HG02798 (cell line): Measurements from ENCODE around the gene MOK.
"Not testable (repeated sequence)": the region's sequence is repeated elsewhere in the genome, so short reads cannot be mapped to it uniquely, and the experiment has no call there.

Experiments used
- ATAC-seq: cut with Tn5 transposase; IDR thresholded peaks from one replicate; pipeline ENCODE4 v1.9.1; 2021; ENCODE audit warnings: mild to moderate bottlenecking; ENCODE audit not compliant: unreplicated experiment, poor library complexity

MOK gene

GRCh38 chr14:102251161-102251560 lies 53.8 kb downstream of the MOK start:
- ATAC-seq, result no peak

- no peak for ATAC-seq
These were observed 54.3 kb downstream of the MOK start for GRCh38 chr14:102250636-102251035.

DNA sequence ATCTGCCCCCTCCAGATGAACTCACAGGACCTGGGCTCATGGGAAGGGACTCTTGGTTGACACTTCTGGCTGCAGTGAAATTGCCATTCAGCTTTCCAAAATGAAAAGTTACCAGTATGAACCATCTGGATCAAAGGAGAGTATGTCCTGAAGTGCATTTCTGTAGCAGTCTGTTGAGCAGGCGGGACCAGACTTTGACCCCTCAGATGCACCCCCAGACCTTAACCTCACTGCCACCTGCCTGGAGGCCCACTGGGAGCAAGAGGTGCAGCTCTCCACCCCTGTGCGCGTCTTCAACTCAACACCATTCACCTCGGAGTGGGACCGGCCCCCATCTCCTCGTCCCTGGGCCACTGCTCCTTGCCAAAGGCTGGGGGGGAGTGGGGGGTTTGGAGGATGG lies 55.0 kb downstream of the MOK start:
- no peak for ATAC-seq

- ATAC-seq, result no peak
These were observed 55.9 kb downstream of the MOK start for GRCh38 chr14:102249041-102249440.

DNA sequence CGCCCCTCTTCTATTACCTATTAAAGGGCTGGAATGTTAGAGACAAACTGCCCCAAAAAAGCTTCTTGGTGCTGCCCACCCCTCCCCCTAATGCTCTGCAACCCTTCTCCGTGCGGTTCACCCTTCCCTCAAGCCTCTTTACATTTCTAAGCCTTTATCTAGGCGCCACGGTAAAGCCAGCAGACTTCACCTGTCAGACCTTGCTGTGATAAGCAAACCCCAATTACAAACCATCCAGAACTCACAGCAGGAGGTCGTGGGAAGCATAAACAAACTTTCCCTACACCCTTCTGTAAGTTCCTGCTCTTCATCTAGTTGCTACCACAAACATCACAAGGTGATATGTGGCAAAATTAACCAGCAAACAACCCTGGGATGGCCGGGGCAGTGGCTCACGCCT lies 56.8 kb downstream of the MOK start:
- no peak for ATAC-seq

DNA sequence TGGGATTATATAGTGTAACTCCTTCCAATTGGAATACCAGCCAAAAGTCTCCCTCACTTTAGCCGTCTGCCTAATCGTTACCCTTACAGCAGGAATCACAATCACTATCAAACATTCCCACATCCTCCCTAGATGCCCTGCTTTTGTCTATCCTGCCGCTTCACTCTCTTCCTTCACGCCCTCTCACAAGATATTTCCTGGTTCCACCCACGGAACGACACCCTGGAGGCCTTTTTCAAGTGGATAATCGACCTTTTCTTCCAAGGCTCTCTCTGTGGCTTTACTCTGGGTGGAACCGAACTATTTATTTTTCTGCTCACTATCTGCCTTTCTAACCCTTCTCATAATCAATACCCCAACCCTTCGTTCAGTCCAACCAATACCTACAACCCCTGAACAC lies 58.9 kb downstream of the MOK start:
- ATAC-seq, result no peak

GRCh38 chr14:102243795-102244194 lies 61.2 kb downstream of the MOK start:
- not testable (repeated sequence) for ATAC-seq

DNA sequence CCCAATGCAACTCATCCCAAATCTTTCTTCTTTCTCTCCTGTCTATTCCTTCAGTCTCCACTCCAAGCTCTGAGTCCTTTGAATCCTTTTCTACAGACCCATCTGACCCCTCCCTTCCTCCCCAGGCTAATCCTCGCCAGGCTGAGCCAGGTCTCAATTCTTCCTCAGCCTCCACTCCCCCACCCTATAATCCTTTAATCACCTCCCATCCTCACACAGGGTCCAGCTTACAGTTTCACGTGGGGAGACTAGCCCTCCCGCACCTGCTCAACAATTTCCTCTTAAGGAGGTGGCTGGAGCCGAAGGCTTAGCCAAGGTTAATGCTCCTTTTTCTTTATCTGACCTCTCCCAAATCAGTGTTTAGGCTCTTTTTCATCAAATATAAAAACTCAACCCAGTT lies 63.8 kb downstream of the MOK start:
- no peak for ATAC-seq

GRCh38 chr14:102240481-102240880 lies 64.5 kb downstream of the MOK start:
- ATAC-seq, result not testable (repeated sequence)

DNA sequence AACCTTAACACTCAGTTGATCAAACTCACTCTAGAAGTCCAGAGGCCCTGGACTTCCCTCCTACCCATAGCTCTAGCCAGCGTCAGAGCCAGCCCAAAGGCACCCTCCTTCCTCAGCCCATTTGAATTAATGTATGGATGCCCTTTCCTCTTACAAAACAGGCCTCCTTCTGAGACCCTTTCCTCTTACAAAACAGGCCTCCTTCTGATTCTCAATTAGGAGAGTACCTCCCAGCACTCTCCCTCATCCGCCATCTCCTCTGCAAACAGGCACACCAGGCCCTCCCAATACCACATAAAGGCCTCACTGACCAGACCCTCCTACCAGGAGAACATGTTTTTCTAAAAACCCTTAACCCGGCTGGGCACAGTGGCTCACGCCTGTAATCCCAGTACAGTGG lies 65.7 kb downstream of the MOK start:
- ATAC-seq, result no peak

- no peak for ATAC-seq
These were observed 66.2 kb downstream of the MOK start for GRCh38 chr14:102238766-102239165.

DNA sequence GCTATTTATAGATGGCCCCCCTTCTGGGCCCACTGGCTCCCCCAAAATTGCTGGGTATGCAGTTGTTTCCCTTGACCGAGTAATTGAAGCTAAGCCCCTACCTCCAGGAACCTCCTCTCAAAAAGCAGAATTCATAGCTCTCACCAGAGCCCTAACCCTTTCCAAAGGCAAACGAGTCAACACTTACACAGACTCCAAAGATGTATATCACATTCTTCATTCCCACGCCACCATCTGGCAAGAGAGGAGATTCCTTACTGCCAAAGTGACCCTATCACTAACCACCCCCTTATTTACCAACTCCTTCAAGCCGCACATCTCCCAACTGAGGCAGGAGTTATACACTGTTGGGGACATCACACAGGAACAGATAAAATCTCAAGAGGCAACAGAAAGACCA lies 66.8 kb downstream of the MOK start:
- no peak for ATAC-seq

GRCh38 chr14:102236026-102236425 lies 68.9 kb downstream of the MOK start:
- ATAC-seq, result no peak

DNA sequence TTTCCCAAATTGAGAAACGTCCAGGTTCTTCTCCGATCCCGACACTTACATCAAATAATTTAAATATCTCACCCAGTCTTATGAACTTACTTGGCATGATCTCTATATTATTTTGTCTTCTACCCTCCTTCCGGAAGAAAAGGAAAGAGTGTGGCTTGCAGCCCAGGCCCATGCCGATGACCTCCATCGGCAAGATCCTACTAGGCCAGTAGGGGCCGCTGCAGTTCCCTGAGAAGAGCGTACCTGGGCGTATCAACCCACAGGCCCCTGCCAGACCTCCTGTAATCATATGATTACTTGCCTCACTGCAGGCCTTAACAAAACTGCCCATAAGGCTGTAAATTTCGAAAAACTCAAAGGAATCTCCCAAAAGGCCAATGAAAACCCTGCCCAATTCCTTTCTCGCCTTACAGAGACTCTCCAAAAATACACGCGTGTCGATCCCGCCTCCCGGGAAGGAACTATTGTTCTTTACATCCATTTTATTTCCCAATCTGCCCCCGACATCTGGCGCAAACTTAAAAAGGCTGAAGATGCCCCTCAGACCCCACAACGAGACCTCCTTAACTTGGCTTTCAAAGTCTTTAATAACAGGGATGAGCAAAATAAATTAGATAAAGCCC lies 69.6 kb downstream of the MOK start:
- no peak for ATAC-seq

GRCh38 chr14:102234331-102235264 lies 70.4 kb downstream of the MOK start:
- ATAC-seq, result no peak

GRCh38 chr14:102233081-102233480 lies 71.9 kb downstream of the MOK start:
- ATAC-seq, result no peak

GRCh38 chr14:102232348-102232625 lies 72.7 kb downstream of the MOK start:
- ATAC-seq, result no peak

DNA sequence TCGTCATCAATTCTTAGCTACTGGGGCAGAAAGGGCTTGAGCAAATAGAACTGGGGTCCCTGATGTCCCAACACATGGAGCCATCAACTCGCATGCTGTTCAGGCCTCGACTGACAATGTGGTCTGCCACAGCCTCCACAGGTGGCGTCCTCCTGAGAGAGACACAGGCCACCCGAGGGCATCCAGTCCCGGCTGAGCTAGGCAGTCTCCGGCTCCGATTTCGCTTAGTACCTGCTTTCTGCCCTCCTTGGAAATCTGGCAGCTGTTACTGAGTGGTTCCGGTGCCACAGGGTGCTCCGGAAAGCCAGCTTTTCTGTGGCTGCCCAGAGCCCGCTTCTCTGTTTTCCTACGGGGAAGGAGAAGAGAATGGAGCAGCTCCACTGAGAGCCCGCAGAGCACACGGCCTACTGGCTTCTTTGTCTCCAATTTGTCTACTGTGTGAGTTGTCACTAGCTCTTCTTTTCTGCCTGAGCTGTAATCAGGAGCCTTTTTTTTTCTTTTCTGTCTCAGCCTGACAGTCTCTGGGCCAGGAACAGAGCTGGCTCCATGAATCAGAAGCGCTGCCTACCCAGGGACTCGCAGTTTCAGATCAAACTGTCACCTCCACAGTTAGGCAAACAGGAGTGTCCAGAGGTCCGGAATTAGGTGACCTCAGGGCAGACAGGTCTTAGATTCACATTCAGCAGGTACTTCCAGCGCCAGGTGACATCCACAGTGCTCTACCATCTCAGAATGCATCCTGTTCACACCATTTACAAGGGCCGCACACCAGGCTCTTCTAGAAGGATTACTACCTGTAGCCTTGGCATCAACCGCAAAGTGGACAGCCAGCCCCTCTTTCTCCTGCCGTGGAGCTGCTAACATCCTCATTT lies 73.3 kb downstream of the MOK start:
- no peak for ATAC-seq

DNA sequence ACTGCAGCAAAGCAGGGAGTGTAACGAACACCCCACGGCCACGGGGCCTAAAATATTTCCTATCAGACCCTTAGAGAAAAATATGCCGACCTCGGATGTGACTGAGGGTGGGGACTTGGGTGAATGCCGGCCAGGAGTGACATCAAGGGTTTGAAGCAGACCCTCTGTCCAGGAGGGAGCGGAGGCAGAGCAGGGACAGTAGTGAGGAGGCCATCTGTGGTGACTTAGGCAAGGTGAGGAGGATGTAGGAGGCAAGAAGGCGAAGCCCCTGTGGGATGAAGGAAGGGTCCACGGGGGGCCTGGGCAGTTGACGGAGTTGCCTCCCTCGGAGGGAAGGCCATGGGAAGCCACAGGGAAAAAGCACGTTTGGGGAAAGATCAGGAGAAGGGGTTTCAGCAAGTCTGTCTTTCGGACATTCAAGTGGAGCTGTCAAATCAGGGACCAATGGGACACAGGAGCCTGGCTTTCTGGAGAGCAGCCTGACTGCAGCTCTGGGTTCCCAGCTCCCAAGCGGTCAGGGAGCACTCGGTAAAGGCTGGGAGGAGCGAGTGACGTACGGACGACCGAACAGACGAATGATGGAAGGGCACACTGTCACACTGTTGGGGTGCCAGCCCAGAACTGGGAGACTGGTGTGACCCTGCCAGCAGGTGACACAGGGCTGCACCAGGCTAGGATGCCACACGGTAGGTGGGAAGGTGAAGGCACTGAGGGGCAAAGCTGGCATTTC lies 74.3 kb downstream of the MOK start:
- ATAC-seq, result no peak

DNA sequence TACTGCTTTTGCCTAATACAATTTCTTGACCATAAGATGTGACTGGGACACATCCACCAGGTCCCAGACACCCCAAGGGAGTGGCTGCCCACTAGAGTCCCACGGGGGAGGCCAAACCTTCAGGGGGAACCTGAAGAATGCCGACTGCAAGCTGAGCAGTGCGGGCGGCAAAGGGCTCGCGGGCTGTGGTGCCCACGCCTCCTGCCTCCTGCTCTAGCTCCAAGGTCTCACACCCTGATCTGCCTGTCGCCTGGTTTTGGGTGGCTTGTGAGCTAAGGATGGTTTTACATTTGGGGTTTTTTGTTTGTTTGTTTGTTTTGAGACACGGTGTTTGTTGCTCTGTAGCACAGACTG lies 75.2 kb downstream of the MOK start:
- ATAC-seq, result no peak
